Common myeloid progenitor, CD34-positive (primary cell): ENCODE data around the gene ATP6V1G2.
"Not testable (repeated sequence)": the region's sequence is repeated elsewhere in the genome, so short reads cannot be mapped to it uniquely, and the experiment has no call there.

Experiments
- CTCF ChIA-PET: fragments of 350-600 bp; sonication (Branson Sonifier 250); formaldehyde crosslinking; loops from one replicate; lab custom pipeline; 2021; ENCODE audit warnings: antibody characterized with exemption; lab: Charles Lee
- POLR2A ChIA-PET: fragments of 350-600 bp; sonication (Branson Sonifier 250); formaldehyde crosslinking; loops from one replicate; lab custom pipeline; 2021; ENCODE audit warnings: antibody characterized with exemption; lab: Charles Lee
- DNase-seq, 3 donors: peaks; one replicate each; pipeline versions ENCODE4 v3.0.0 to v3.0.0-alpha.2; 2013
- H3K27ac ChIP-seq, 2 experiments: 1 replicate in 1 of 2; 2 replicates in 1 of 2; pipeline ENCODE4 v1.7.0; 2013; ENCODE audit warnings: inconsistent platforms in 2 of 2, low read length in 2 of 2, mild to moderate bottlenecking in 2 of 2, low read depth in 1 of 2, moderate library complexity in 1 of 2; ENCODE audit not compliant: severe bottlenecking in 2 of 2, insufficient read depth in 1 of 2, poor library complexity in 1 of 2
- H3K27me3 ChIP-seq, 5 experiments: replicated peaks in 2 of 5; 1 replicate in 3 of 5; 2 replicates in 2 of 5; pipeline versions ENCODE4 v1.6.1 to v1.7.0; 2013; ENCODE audit warnings: low read length in 4 of 5, mild to moderate bottlenecking in 2 of 5, moderate library complexity in 2 of 5, inconsistent platforms in 1 of 5; ENCODE audit not compliant: insufficient read depth in 5 of 5, control insufficient read depth in 4 of 5
- H3K36me3 ChIP-seq, 4 experiments: 1 replicate in 2 of 4; 2 replicates in 2 of 4; pipeline versions ENCODE4 v1.6.1 to v1.7.0; 2013; ENCODE audit warnings: low read length in 3 of 4, control low read depth in 1 of 4, mild to moderate bottlenecking in 1 of 4; ENCODE audit not compliant: control insufficient read depth in 4 of 4, insufficient read depth in 4 of 4
- H3K4me1 ChIP-seq, 4 experiments: 1 replicate in 3 of 4; 2 replicates in 1 of 4; pipeline versions ENCODE4 v1.6.1 to v1.7.1; 2013; ENCODE audit warnings: low read length in 3 of 4, mild to moderate bottlenecking in 3 of 4, control low read depth in 1 of 4, inconsistent platforms in 1 of 4, moderate library complexity in 1 of 4; ENCODE audit not compliant: control insufficient read depth in 4 of 4, insufficient read depth in 4 of 4; ENCODE audit errors: control extremely low read depth in 1 of 4
- H3K4me3 ChIP-seq, 7 experiments: 1 replicate in 4 of 7; 2 replicates in 3 of 7; pipeline versions ENCODE4 v1.5.1 to v1.7.0; 2013; ENCODE audit warnings: mild to moderate bottlenecking in 7 of 7, low read length in 6 of 7, moderate library complexity in 6 of 7, inconsistent platforms in 2 of 7, low read depth in 2 of 7, control low read depth in 1 of 7; ENCODE audit not compliant: insufficient read depth in 4 of 7, control insufficient read depth in 1 of 7; ENCODE audit errors: extremely low read depth in 1 of 7
- H3K9me3 ChIP-seq, 5 experiments: 1 replicate in 4 of 5; 2 replicates in 1 of 5; pipeline versions ENCODE4 v1.6.1 to v1.7.1; 2013; ENCODE audit warnings: low read length in 4 of 5, mild to moderate bottlenecking in 2 of 5, inconsistent platforms in 1 of 5, low read depth in 1 of 5, moderate library complexity in 1 of 5; ENCODE audit not compliant: control insufficient read depth in 4 of 5, insufficient read depth in 2 of 5; ENCODE audit errors: control extremely low read depth in 1 of 5
- WGBS: methylation state at CpG from one replicate; pipeline ENCODE4 v1.1.5; 2013; ENCODE audit not compliant: insufficient coverage; 5-methylcytosine and 5-hydroxymethylcytosine counted together

Gene ATP6V1G2

DNA sequence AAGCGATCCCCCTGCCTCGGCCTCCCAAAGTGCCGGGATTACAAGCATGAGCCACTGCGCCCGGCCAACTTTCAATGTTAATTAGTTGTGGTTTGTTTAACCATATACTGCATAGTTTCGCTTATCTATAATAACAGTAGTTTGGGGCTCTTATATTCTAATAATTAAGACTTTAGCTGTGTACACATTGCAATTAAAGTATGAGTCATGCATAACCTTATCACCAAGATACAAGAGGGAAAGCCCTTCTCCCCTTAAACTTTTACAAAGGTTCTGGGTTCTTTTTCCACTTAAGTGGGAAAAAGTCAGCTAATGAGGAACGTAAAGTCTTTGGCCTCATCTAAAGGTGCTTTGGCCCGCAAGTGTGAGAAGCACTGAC is 20.9 kb downstream of the ATP6V1G2 start:
- no peak for DNase-seq
- H3K27ac ChIP-seq, result no peak overlapping the region
- ChIA-PET POLR2A (no interaction called here), CTCF (interaction anchor here (0.7 to 1.7 kb wide), 3 partner anchors 9 to 31 kb away, joined by 3 to 5 read pairs (median 4); no protein-coding TSS in a partner anchor)
- WGBS, result 100% methylated on average over 2 of the region's 8 CpGs
- H3K9me3 ChIP-seq, result no peaks in the 10 kb centered on the region
- H3K4me3 ChIP-seq, result no peak overlapping the region
- H3K36me3 ChIP-seq, result peaks cover 2 to 13% (median 7%) of the 10 kb centered on the region in 4 experiments
- H3K27me3 ChIP-seq, result no peaks in the 10 kb centered on the region
- peaks cover 0 to 4% (median 0%) of the 10 kb centered on the region in 4 experiments for H3K4me1 ChIP-seq

GRCh38 chr6:31521835-31522234 is 24.6 kb downstream of the ATP6V1G2 start:
- ChIA-PET CTCF (no interaction called here), POLR2A (no interaction called here)
- peaks cover 0 to 4% (median 0%) of the 10 kb centered on the region in 4 experiments for H3K4me1 ChIP-seq

GRCh38 chr6:31513456-31514165 is 32.8 kb downstream of the ATP6V1G2 start:
- Histone ChIP-seq H3K27ac (no peak overlapping the region), H3K36me3 (peaks cover 3 to 27% (median 18%) of the 10 kb centered on the region in 4 experiments), H3K4me3 (no peak overlapping the region), H3K4me1 (peaks cover 0 to 3% (median 0%) of the 10 kb centered on the region in 4 experiments), H3K27me3 (no peaks in the 10 kb centered on the region), H3K9me3 (peaks cover 0 to 11% (median 0%) of the 10 kb centered on the region in 5 experiments)
- WGBS, result 100% methylated on average over 4 of the region's 5 CpGs
- ChIA-PET CTCF (interaction anchor here (0.7 kb wide), 2 partner anchors 124 to 362 kb away, joined by 3 read pairs; no protein-coding TSS in a partner anchor), POLR2A (no interaction called here)
- no peak for DNase-seq

More at GRCh38 chr6:31521835-31522234, 24.6 kb downstream of the ATP6V1G2 start:
- H3K36me3 ChIP-seq, result no peaks in the 10 kb centered on the region
- no peaks in the 10 kb centered on the region for H3K9me3 ChIP-seq
- DNase-seq, result no peak
- H3K27ac ChIP-seq, result no peak overlapping the region
- no peak overlapping the region for H3K4me3 ChIP-seq
- WGBS, result 83% methylated on average over 1 of the region's 3 CpGs
- no peaks in the 10 kb centered on the region for H3K27me3 ChIP-seq

GRCh38 chr6:31510007-31510406 is 36.4 kb downstream of the ATP6V1G2 start:
- ChIA-PET POLR2A (no interaction called here), CTCF (no interaction called here)
- H3K27ac ChIP-seq, result no peak overlapping the region
- peaks cover 7 to 54% (median 44%) of the 10 kb centered on the region in 4 experiments for H3K36me3 ChIP-seq
- DNase-seq, result no peak
- WGBS, result 100% methylated on average over 3 of the region's 4 CpGs
- H3K4me1 ChIP-seq, result no peaks in the 10 kb centered on the region
- H3K27me3 ChIP-seq, result no peaks in the 10 kb centered on the region
- no peak overlapping the region for H3K4me3 ChIP-seq
- H3K9me3 ChIP-seq, result peaks cover 0 to 11% (median 0%) of the 10 kb centered on the region in 5 experiments

GRCh38 chr6:31509036-31509435 is 37.4 kb downstream of the ATP6V1G2 start:
- H3K27ac ChIP-seq, H3K27me3 ChIP-seq, H3K4me1 ChIP-seq, POLR2A ChIA-PET, DNase-seq, H3K4me3 ChIP-seq: not testable (repeated sequence)
- H3K36me3 ChIP-seq, result peaks cover 7 to 55% (median 44%) of the 10 kb centered on the region in 4 experiments
- WGBS, result no CpG with 5 or more reads among the region's 2 CpGs
- peaks cover 0 to 11% (median 0%) of the 10 kb centered on the region in 5 experiments for H3K9me3 ChIP-seq
- CTCF ChIA-PET, result interaction anchor here (1.0 kb wide), 1 partner anchor 11 kb away, joined by 3 read pairs; the partner anchor contains the start of gene MICB

DNA sequence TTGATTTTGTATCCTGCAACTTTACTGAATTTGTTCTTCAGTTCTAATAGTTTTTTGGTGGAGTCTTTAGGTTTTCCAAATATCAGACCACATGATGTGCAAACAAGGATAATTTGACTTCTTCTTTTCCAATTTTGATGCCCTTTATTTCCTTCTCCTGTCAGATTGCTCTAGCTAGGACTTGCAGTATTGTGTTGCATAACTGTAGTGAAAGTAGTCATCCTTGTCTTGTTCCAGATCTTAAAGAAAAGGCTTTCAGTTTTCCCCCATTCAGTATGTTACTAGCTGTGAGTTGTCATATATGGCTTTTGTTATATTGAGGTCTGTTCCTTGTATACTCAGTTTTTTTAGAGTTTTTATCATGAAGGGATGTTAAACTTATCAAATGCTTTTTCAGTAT is 43.8 kb downstream of the ATP6V1G2 start:
- Histone ChIP-seq H3K4me3 (no peak overlapping the region), H3K4me1 (peaks cover 0 to 9% (median 7%) of the 10 kb centered on the region in 4 experiments), H3K36me3 (peaks cover 4 to 21% (median 17%) of the 10 kb centered on the region in 4 experiments), H3K27ac (no peak overlapping the region), H3K27me3 (no peaks in the 10 kb centered on the region), H3K9me3 (no peaks in the 10 kb centered on the region)
- CTCF ChIA-PET, result interaction anchor here (1.5 kb wide), 1 partner anchor 22 kb away, joined by 4 read pairs; no protein-coding TSS in a partner anchor
- no peak for DNase-seq
- POLR2A ChIA-PET, result no interaction called here

GRCh38 chr6:31499648-31500047 is 46.8 kb downstream of the ATP6V1G2 start:
- no CpG with 5 or more reads among the region's 2 CpGs for WGBS
- CTCF ChIA-PET, H3K27ac ChIP-seq, H3K4me3 ChIP-seq, H3K36me3 ChIP-seq, DNase-seq, H3K27me3 ChIP-seq, H3K9me3 ChIP-seq: not testable (repeated sequence)
- POLR2A ChIA-PET, result interaction anchor here (0.6 to 1.7 kb wide), 2 partner anchors 42 to 303 kb away, joined by 3 to 7 read pairs; partner anchors contain the start of gene DDX39B
- H3K4me1 ChIP-seq, result peaks cover 9 to 34% (median 29%) of the 10 kb centered on the region in 4 experiments
